Caco-2 (cell line): ENCODE data around the gene RNF182. TPM values are rescaled to one million over a fixed set of nuclear protein-coding genes. Genes with fewer than 3 reads are reported as not detected.

Source experiments
- BruUV-seq: library from RNA; stranded (reverse); fragments of 400-500 nt; replicated peaks from 2 replicates; lab custom pipeline; 2021; lab: Mats Ljungman, UMichigan
- CTCF ChIA-PET: fragments of 300-600 bp; sonication (Branson Sonifier 250); formaldehyde crosslinking; loops from one replicate; lab custom pipeline; 2022; ENCODE audit warnings: antibody characterized with exemption; lab: Charles Lee
- POLR2A ChIA-PET: fragments of 300-600 bp; sonication (Branson Sonifier 250); formaldehyde crosslinking; loops from one replicate; lab custom pipeline; 2022; ENCODE audit warnings: antibody characterized with exemption; lab: Charles Lee
- DNase-seq, 2 experiments: peaks; one replicate each; pipeline versions ENCODE4 v3.0.0 to v3.0.0-alpha.2; 2020 to 2022
- H3K27me3 ChIP-seq: replicated peaks from 2 replicates; pipeline ENCODE4 v1.6.0; 2011; ENCODE audit warnings: low read length; ENCODE audit not compliant: control insufficient read depth, insufficient read depth
- H3K36me3 ChIP-seq: 2 replicates; pipeline ENCODE4 v1.5.1; 2011; ENCODE audit warnings: low read length; ENCODE audit not compliant: control insufficient read depth, insufficient read depth
- H3K4me1 ChIP-seq: fragments of 250-450 bp; sonication (Bioruptor Pico); 2 replicates; pipeline ENCODE4 v1.5.1; 2020; ENCODE audit warnings: mild to moderate bottlenecking
- H3K4me3 ChIP-seq: 2 replicates; pipeline ENCODE4 v1.5.1; 2011; ENCODE audit warnings: low read depth, mild to moderate bottlenecking, control low read depth, low read length
- H3K9me3 ChIP-seq: fragments of 250-450 bp; sonication (Bioruptor Pico); 2 replicates; pipeline ENCODE4 v1.5.1; 2020; ENCODE audit warnings: mild to moderate bottlenecking, moderate library complexity
- H3K27ac Mint-ChIP-seq: one replicate; pipeline ENCODE4 v1.8.0; 2022; ENCODE audit warnings: mixed read lengths; ENCODE audit not compliant: unreplicated experiment
- H3K27me3 Mint-ChIP-seq: one replicate; pipeline ENCODE4 v1.8.0; 2022; ENCODE audit warnings: mixed read lengths; ENCODE audit not compliant: insufficient read depth, unreplicated experiment
- H3K36me3 Mint-ChIP-seq: one replicate; pipeline ENCODE4 v1.8.0; 2022; ENCODE audit warnings: mild to moderate bottlenecking, mixed read lengths; ENCODE audit not compliant: insufficient read depth, unreplicated experiment
- H3K4me1 Mint-ChIP-seq: one replicate; pipeline ENCODE4 v1.8.0; 2022; ENCODE audit warnings: low read depth, mixed read lengths; ENCODE audit not compliant: unreplicated experiment
- H3K4me3 Mint-ChIP-seq: one replicate; pipeline ENCODE4 v1.8.0; 2022; ENCODE audit warnings: mild to moderate bottlenecking, moderate library complexity, mixed read lengths; ENCODE audit not compliant: unreplicated experiment
- H3K9me3 Mint-ChIP-seq: one replicate; pipeline ENCODE4 v1.8.0; 2022; ENCODE audit warnings: mixed read lengths; ENCODE audit not compliant: unreplicated experiment
- CTCF ChIP-seq, 2 experiments: fragments of 200-600 bp in 1 of 2; IDR thresholded peaks; 1 replicate in 1 of 2; 2 replicates in 1 of 2; pipeline versions ENCODE4 v1.5.1 to v1.8.0; 2011 to 2022; ENCODE audit warnings: antibody characterized with exemption in 1 of 2, control low read depth in 1 of 2, inconsistent platforms in 1 of 2, low read depth in 1 of 2, low read length in 1 of 2, mild to moderate bottlenecking in 1 of 2, moderate library complexity in 1 of 2; ENCODE audit not compliant: insufficient read depth in 1 of 2, severe bottlenecking in 1 of 2, unreplicated experiment in 1 of 2
- intact Hi-C: fragments of 100-400 bp; cut with micrococcal nuclease; formaldehyde crosslinking; loops from one replicate; pipeline ENCODE4 v1.10.0; 2022; ENCODE audit not compliant: unreplicated experiment
- total RNA-seq: library from RNA; stranded (reverse); gene quantifications from 2 replicates; pipeline ENCODE4 v1.2.3, GENCODE V29; 2022

The RNF182 gene
- total RNA-seq, 1 experiment from 2014 or later = 0.39 TPM

- Histone ChIP-seq H3K4me3 (no peak overlapping the region), H3K9me3 (no peaks in the 10 kb centered on the region), H3K27me3 (no peaks in the 10 kb centered on the region), H3K36me3 (no peaks in the 10 kb centered on the region), H3K4me1 (no peaks in the 10 kb centered on the region)
- BruUV-seq = no TSS peak
- Mint-ChIP-seq H3K4me1 (no peaks in the 10 kb centered on the region), H3K36me3 (peaks cover 5% of the 10 kb centered on the region), H3K4me3 (no peak overlapping the region), H3K27ac (no peak overlapping the region), H3K27me3 (peaks cover 36% of the 10 kb centered on the region), H3K9me3 (no peaks in the 10 kb centered on the region)
- intact Hi-C loops = no loop called here
- ChIA-PET POLR2A (no interaction called here), CTCF (no interaction called here)
- no peak for DNase-seq
- TF ChIP-seq CTCF (IDR thresholded peaks at IDR 0.05; ENCODE audit: insufficient read depth in 1 of 2, low read depth in 1 of 2, low read length in 1 of 2, severe bottlenecking in 1 of 2, unreplicated experiment in 1 of 2) = no peak
These were observed 64.9 kb downstream of the RNF182 start for GRCh38 chr6:13989496-13990144.

- Histone ChIP-seq H3K4me1 (no peaks in the 10 kb centered on the region), H3K36me3 (no peaks in the 10 kb centered on the region), H3K4me3 (no peak overlapping the region), H3K27me3 (no peaks in the 10 kb centered on the region), H3K9me3 (no peaks in the 10 kb centered on the region)
- no peak for TF ChIP-seq CTCF (IDR thresholded peaks at IDR 0.05; ENCODE audit: insufficient read depth in 1 of 2, low read depth in 1 of 2, low read length in 1 of 2, severe bottlenecking in 1 of 2, unreplicated experiment in 1 of 2)
- no peaks in the 10 kb centered on the region for H3K9me3 Mint-ChIP-seq
- H3K27ac Mint-ChIP-seq = no peak overlapping the region
- peaks cover 5% of the 10 kb centered on the region for H3K36me3 Mint-ChIP-seq
- POLR2A ChIA-PET = no interaction called here
- DNase-seq = no peak
- CTCF ChIA-PET = no interaction called here
- intact Hi-C loops = no loop called here
- BruUV-seq = no TSS peak
- H3K27me3 Mint-ChIP-seq = peaks cover 39% of the 10 kb centered on the region
- H3K4me3 Mint-ChIP-seq = no peak overlapping the region
- H3K4me1 Mint-ChIP-seq = no peaks in the 10 kb centered on the region
These were observed 66.0 kb downstream of the RNF182 start for GRCh38 chr6:13990796-13991195.

- Mint-ChIP-seq H3K4me1 (no peaks in the 10 kb centered on the region), H3K9me3 (no peaks in the 10 kb centered on the region), H3K27me3 (peaks cover 38% of the 10 kb centered on the region), H3K27ac (no peak overlapping the region), H3K36me3 (peaks cover 5% of the 10 kb centered on the region), H3K4me3 (no peak overlapping the region)
- CTCF ChIA-PET = no interaction called here
- no peak overlapping the region for H3K4me3 ChIP-seq
- H3K36me3 ChIP-seq = no peaks in the 10 kb centered on the region
- no peaks in the 10 kb centered on the region for H3K9me3 ChIP-seq
- intact Hi-C loops = no loop called here
- DNase-seq = no peak
- no peak for TF ChIP-seq CTCF (IDR thresholded peaks at IDR 0.05; ENCODE audit: insufficient read depth in 1 of 2, low read depth in 1 of 2, low read length in 1 of 2, severe bottlenecking in 1 of 2, unreplicated experiment in 1 of 2)
- no TSS peak for BruUV-seq
- POLR2A ChIA-PET = no interaction called here
- no peaks in the 10 kb centered on the region for H3K4me1 ChIP-seq
- H3K27me3 ChIP-seq = no peaks in the 10 kb centered on the region
These were observed 66.6 kb downstream of the RNF182 start for GRCh38 chr6:13991393-13991792.
